Measurements from ENCODE around the gene CRISPLD2. TPM values are rescaled to one million over a fixed set of nuclear protein-coding genes. Genes with fewer than 3 reads are reported as not detected.

Gene CRISPLD2
- total and polyA plus RNA-seq, 10 of the 15 experiments (the other 5 are each of a cell fraction or from before 2014, with no cell fraction given): 0.03 to 0.30 (median 0.08) TPM; not detected in 5

DNA sequence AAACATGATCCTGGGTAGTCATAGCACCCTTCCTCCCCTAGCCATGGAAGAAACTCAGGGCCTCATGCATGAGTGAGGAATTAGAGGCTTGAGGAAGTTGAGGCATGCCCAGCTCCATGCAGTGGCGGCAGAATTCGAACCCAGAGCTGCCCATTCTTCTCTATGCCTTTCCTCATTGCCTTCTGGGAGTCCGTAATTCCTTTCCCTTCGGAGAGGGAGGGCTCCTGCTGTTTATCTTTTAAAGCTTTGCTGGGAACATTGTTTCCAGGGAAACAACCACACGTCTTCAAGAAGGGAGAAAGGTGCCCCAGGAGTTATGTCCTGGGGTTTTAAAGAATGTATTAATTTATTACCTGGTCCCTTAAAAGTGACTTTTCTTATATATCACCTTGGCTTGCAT lies 8.5 kb downstream of the CRISPLD2 start:
- WGBS (ENCODE audit: insufficient coverage, insufficient replicate concordance, low lambda C conversion rate, missing lambda C conversion rate): 26% methylated on average over 5 of the region's 5 CpGs
- SMC1A ChIA-PET (ENCODE audit: uncharacterized antibody, unreplicated experiment): no interaction called here
- intact Hi-C loops (cut with micrococcal nuclease; ENCODE audit: unreplicated experiment): no loop called here
- no peak for TF ChIP-seq CEBPB (IDR thresholded peaks at IDR 0.05; ENCODE audit: borderline replicate concordance in 1 of 2, low read depth in 2 of 2, low read length in 2 of 2)
- no peak for TF ChIP-seq KLF5 (IDR thresholded peaks at IDR 0.05; ENCODE audit: partially characterized antibody)
- no peak for TF ChIP-seq IKZF2 (IDR thresholded peaks at IDR 0.05)
- no peak for TF ChIP-seq ETV6 (conservative IDR thresholded peaks at IDR 0.05 in 1 of 2, IDR thresholded peaks at IDR 0.05 in 1 of 2; ENCODE audit: borderline replicate concordance in 1 of 2, low read depth in 1 of 2)
- TF ChIP-seq NBN (IDR thresholded peaks at IDR 0.05): no peak
- no peak for TF ChIP-seq PBX3 (IDR thresholded peaks at IDR 0.05; ENCODE audit: insufficient replicate concordance, low read depth, low read length)
- TF ChIP-seq BCL11A (IDR thresholded peaks at IDR 0.05; ENCODE audit: low read depth, low read length): no peak
- in situ Hi-C loops (cut with MboI): no loop called here
- Histone ChIP-seq H3K9ac (ENCODE audit: control insufficient read depth, insufficient read depth, low read length) (no peak overlapping the region), H3K79me2 (ENCODE audit: control insufficient read depth, insufficient read depth, low read length) (no peaks in the 10 kb centered on the region), H3K4me1 (ENCODE audit: control insufficient read depth, insufficient read depth, low read length) (no peaks in the 10 kb centered on the region), H4K20me1 (ENCODE audit: control insufficient read depth, insufficient read depth) (no peaks in the 10 kb centered on the region), H3K36me3 (ENCODE audit: control insufficient read depth in 2 of 2, insufficient read depth in 2 of 2, low read length in 1 of 2) (no peaks in the 10 kb centered on the region), H3K4me2 (ENCODE audit: control insufficient read depth, insufficient read depth) (no peak overlapping the region), H3K27ac (ENCODE audit: control insufficient read depth, insufficient read depth) (no peak overlapping the region), H3K9me3 (replicated peaks; ENCODE audit: control insufficient read depth, insufficient read depth, low read length) (no peaks in the 10 kb centered on the region), H3K27me3 (replicated peaks in 1 of 2; ENCODE audit: control insufficient read depth in 2 of 2, insufficient read depth in 2 of 2, low read length in 1 of 2) (no peaks in the 10 kb centered on the region; a peak in 2 of 4 replicates), H2AFZ (ENCODE audit: control insufficient read depth, low read depth, low read length) (no peak overlapping the region), H3K4me3 (no peak overlapping the region)
- RAD21 ChIA-PET (ENCODE audit: unreplicated experiment): no interaction called here
- CTCF ChIA-PET: no interaction called here
- no TSS peak for BruUV-seq (replicated peaks)
- ATAC-seq (no peak), FAIRE-seq (no peak), DNase-seq (ENCODE audit: low read depth, low spot score) (no peak)
- POLR2A ChIA-PET: no interaction called here

Data from GM12878 (cell line).